WTC11 (cell line): ENCODE data around the gene TRMU. TPM values are rescaled to one million over a fixed set of nuclear protein-coding genes. Genes with fewer than 3 reads are reported as not detected.

Experiments used
- ATAC-seq: fragments of 200-7000 bp; cut with Tn5 transposase; 2 replicates; pipeline ENCODE4 v1.10.0; 2021; ENCODE audit warnings: mild to moderate bottlenecking, moderate library complexity
- CTCF ChIA-PET: fragments of 300-600 bp; sonication (Branson Sonifier 250); formaldehyde crosslinking; loops from one replicate; lab custom pipeline; 2021; ENCODE audit warnings: antibody characterized with exemption; lab: Charles Lee
- POLR2A ChIA-PET: fragments of 350-600 bp; sonication (Branson Sonifier 250); formaldehyde crosslinking; loops from one replicate; lab custom pipeline; 2021; ENCODE audit warnings: antibody characterized with exemption; lab: Charles Lee
- DNase-seq: peaks from one replicate; pipeline ENCODE4 v3.0.0; 2021; ENCODE audit warnings: low spot score
- H3K27ac Mint-ChIP-seq: 2 replicates; pipeline ENCODE4 v1.8.0; 2021; ENCODE audit warnings: mixed read lengths
- H3K27me3 Mint-ChIP-seq: 2 replicates; pipeline ENCODE4 v1.8.0; 2021; ENCODE audit warnings: low read depth, mild to moderate bottlenecking, moderate library complexity, mixed read lengths
- H3K36me3 Mint-ChIP-seq: 2 replicates; pipeline ENCODE4 v1.8.0; 2021; ENCODE audit warnings: mixed read lengths
- H3K4me1 Mint-ChIP-seq: 2 replicates; pipeline ENCODE4 v1.8.0; 2022; ENCODE audit warnings: mixed read lengths
- H3K4me3 Mint-ChIP-seq: 2 replicates; pipeline ENCODE4 v1.8.0; 2021; ENCODE audit warnings: mild to moderate bottlenecking, moderate library complexity, mixed read lengths
- H3K9me3 Mint-ChIP-seq: 2 replicates; pipeline ENCODE4 v1.8.0; 2021; ENCODE audit warnings: mixed read lengths
- AFF4 ChIP-seq: sonication (generic); formaldehyde crosslinking; IDR thresholded peaks from 2 replicates; pipeline ENCODE4 v1.8.1; 2023; ENCODE audit warnings: mild to moderate bottlenecking, missing genetic modification reagents, borderline replicate concordance
- ATF1 ChIP-seq: sonication (generic); formaldehyde crosslinking; IDR thresholded peaks from 2 replicates; pipeline ENCODE4 v1.8.1; 2023; ENCODE audit warnings: mild to moderate bottlenecking, moderate library complexity, missing genetic modification reagents
- CDX4 ChIP-seq: fragments of 250-450 bp; sonication (Bioruptor Pico); IDR thresholded peaks from 2 replicates; pipeline ENCODE4 v1.9.0; 2021; ENCODE audit warnings: moderate library complexity, mild to moderate bottlenecking, inconsistent platforms, borderline replicate concordance
- CREB1 ChIP-seq: sonication (generic); formaldehyde crosslinking; IDR thresholded peaks from 2 replicates; pipeline ENCODE4 v1.8.0; 2023; ENCODE audit warnings: mild to moderate bottlenecking, missing genetic modification reagents
- ERG ChIP-seq: fragments of 250-450 bp; sonication (Bioruptor Pico); IDR thresholded peaks from 2 replicates; pipeline ENCODE4 v1.8.0; 2021; ENCODE audit warnings: mild to moderate bottlenecking
- ESRRA ChIP-seq: sonication (generic); formaldehyde crosslinking; IDR thresholded peaks from 2 replicates; pipeline ENCODE4 v1.8.1; 2022; ENCODE audit warnings: mild to moderate bottlenecking, missing genetic modification reagents, borderline replicate concordance
- FOXJ3 ChIP-seq: sonication (generic); formaldehyde crosslinking; IDR thresholded peaks from 2 replicates; pipeline ENCODE4 v1.9.0; 2021; ENCODE audit warnings: missing genetic modification reagents, mild to moderate bottlenecking, borderline replicate concordance
- KAT7 ChIP-seq: sonication (generic); formaldehyde crosslinking; IDR thresholded peaks from 2 replicates; pipeline ENCODE4 v1.8.1; 2023; ENCODE audit warnings: missing genetic modification reagents, mild to moderate bottlenecking, borderline replicate concordance
- NR1H2 ChIP-seq: sonication (generic); formaldehyde crosslinking; IDR thresholded peaks from 2 replicates; pipeline ENCODE4 v1.9.0; 2021; ENCODE audit warnings: mild to moderate bottlenecking, moderate library complexity, missing genetic modification reagents
- NR2C2 ChIP-seq: sonication (generic); formaldehyde crosslinking; IDR thresholded peaks from 2 replicates; pipeline ENCODE4 v1.8.0; 2022; ENCODE audit warnings: mild to moderate bottlenecking, missing genetic modification reagents
- PREB ChIP-seq: sonication (generic); formaldehyde crosslinking; IDR thresholded peaks from 2 replicates; pipeline ENCODE4 v1.8.1; 2022; ENCODE audit warnings: mild to moderate bottlenecking, missing genetic modification reagents, moderate library complexity, borderline replicate concordance
- SMAD3 ChIP-seq: sonication (generic); formaldehyde crosslinking; IDR thresholded peaks from 2 replicates; pipeline ENCODE4 v1.8.0; 2022; ENCODE audit warnings: missing genetic modification reagents, mild to moderate bottlenecking, borderline replicate concordance
- TCF7 ChIP-seq: sonication (generic); formaldehyde crosslinking; IDR thresholded peaks from 2 replicates; pipeline ENCODE4 v1.8.0; 2022; ENCODE audit warnings: mild to moderate bottlenecking, low read depth, missing genetic modification reagents, moderate library complexity
- ZNF219 ChIP-seq: sonication (generic); formaldehyde crosslinking; IDR thresholded peaks from 2 replicates; pipeline ENCODE4 v1.8.0; 2023; ENCODE audit warnings: missing genetic modification reagents, mild to moderate bottlenecking, borderline replicate concordance
- ZNF396 ChIP-seq: fragments of 250-450 bp; sonication (Bioruptor Pico); IDR thresholded peaks from 2 replicates; pipeline ENCODE4 v1.8.0; 2021; ENCODE audit warnings: mild to moderate bottlenecking, moderate library complexity, borderline replicate concordance
- ZNF423 ChIP-seq: fragments of 250-450 bp; sonication (Bioruptor Pico); IDR thresholded peaks from 2 replicates; pipeline ENCODE4 v2.1.2; 2022; ENCODE audit warnings: mild to moderate bottlenecking, moderate library complexity
- ZNF532 ChIP-seq: fragments of 250-450 bp; sonication (Bioruptor Pico); IDR thresholded peaks from 2 replicates; pipeline ENCODE4 v1.9.0; 2021; ENCODE audit warnings: mild to moderate bottlenecking, borderline replicate concordance
- total RNA-seq: library from RNA; stranded (reverse); gene quantifications from 3 replicates; pipeline ENCODE4 v1.2.3, GENCODE V29; 2021

The TRMU gene
- total RNA-seq, 1 experiment from 2014 or later, result 103 TPM

DNA sequence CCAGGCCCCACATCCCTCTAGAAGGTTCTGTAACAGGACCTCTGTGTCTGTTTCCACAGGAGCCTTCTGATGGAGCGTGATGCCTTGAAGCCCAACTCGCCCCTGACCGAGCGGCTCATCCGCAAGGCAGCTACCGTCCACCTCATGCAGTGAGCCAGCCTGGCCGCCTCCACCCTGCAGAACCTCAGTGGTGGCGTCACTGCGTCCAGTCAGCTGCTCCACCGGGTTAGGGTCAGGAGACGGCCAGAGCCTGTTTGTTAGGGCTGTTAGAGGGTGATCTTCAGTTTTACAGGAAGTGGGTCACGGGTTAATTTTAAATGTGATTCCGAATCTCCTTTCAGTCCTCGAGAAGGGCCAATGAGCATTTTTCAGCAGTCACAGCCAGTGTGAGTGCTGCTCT, 42.8 kb upstream of the TRMU start (continued):
- no peak for TF ChIP-seq KAT7 (CRISPR knock-in tag)
- TF ChIP-seq AFF4 (CRISPR knock-in tag), result no peak
- no peak for TF ChIP-seq PREB

GRCh38 chr22:46293577-46294260, 41.8 kb upstream of the TRMU start:
- ChIA-PET POLR2A (no interaction called here), CTCF (no interaction called here)
- Mint-ChIP-seq H3K27ac (no peak overlapping the region), H3K4me1 (peaks cover 19% of the 10 kb centered on the region), H3K27me3 (no peaks in the 10 kb centered on the region; the same call in 1 of the 2 replicates), H3K4me3 (no peak overlapping the region), H3K9me3 (no peaks in the 10 kb centered on the region), H3K36me3 (peaks cover 13% of the 10 kb centered on the region)
- TF ChIP-seq ZNF219 (no peak), ZNF532 (CRISPR knock-in tag) (no peak), ESRRA (CRISPR knock-in tag) (no peak), SMAD3 (CRISPR knock-in tag) (no peak), ERG (no peak), CDX4 (CRISPR knock-in tag) (no peak), ZNF423 (CRISPR knock-in tag) (no peak), NR2C2 (CRISPR knock-in tag) (no peak), ATF1 (CRISPR knock-in tag) (no peak), NR1H2 (CRISPR knock-in tag) (no peak), TCF7 (CRISPR knock-in tag) (no peak), ZNF396 (CRISPR knock-in tag) (no peak), CREB1 (CRISPR knock-in tag) (no peak), FOXJ3 (CRISPR knock-in tag) (no peak)
- no peak for DNase-seq
- ATAC-seq, result no peak
